GM18505 (cell line): ENCODE results near the gene CATSPER1.

Experiments
- ATAC-seq: cut with Tn5 transposase; IDR thresholded peaks from one replicate; pipeline ENCODE4 v1.9.1; 2021; ENCODE audit not compliant: unreplicated experiment
- POLR2A ChIP-seq: IDR thresholded peaks from 4 replicates; pipeline ENCODE4 v1.6.1; 2011; ENCODE audit warnings: borderline replicate concordance; ENCODE audit not compliant: insufficient read depth, insufficient read length; ENCODE audit errors: extremely low read depth

The CATSPER1 gene

DNA sequence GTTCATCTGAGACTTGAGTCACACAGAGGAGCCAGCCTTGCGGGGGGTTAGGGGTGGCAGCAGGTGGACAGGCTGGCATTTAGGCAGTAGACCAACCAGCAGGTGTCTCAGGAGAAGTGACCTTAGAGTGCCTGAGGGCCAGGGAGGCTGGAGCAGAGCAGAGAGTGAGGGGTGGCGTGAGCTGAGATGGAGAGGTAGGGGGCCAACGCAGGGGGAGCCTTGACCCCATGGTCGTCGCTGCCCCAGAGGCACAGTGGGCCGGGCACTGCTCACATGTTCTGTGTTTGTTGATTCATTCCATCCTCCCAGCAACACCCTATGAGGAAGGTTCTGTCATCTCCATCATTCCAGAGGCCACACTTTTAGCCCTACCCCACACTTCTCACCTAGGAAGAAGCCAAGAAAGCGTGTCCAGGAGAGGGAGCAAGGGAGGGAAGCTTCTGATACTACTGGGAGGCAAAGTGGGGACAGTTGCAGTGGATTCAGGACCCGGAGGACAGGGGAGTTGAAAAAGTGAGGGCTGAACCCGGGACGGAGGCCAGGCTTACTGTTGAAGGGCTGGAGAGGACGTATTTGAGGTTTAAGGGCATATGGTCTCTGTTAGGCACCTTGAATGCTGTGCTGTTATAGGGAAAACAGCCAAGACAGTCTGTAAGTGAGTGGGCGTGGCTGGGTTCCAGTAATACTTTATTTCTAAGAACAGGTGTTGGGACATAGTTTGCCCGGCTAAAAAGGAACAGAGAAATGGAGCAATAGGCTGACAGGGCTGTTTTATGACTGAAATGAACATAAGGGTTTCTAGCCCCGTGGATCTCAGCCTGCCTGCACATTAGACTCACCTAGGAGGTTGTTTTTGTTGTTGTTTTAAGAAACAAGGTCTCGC is 57.4 kb downstream of the CATSPER1 start:
- TF ChIP-seq POLR2A, result no peak
- no peak for ATAC-seq

DNA sequence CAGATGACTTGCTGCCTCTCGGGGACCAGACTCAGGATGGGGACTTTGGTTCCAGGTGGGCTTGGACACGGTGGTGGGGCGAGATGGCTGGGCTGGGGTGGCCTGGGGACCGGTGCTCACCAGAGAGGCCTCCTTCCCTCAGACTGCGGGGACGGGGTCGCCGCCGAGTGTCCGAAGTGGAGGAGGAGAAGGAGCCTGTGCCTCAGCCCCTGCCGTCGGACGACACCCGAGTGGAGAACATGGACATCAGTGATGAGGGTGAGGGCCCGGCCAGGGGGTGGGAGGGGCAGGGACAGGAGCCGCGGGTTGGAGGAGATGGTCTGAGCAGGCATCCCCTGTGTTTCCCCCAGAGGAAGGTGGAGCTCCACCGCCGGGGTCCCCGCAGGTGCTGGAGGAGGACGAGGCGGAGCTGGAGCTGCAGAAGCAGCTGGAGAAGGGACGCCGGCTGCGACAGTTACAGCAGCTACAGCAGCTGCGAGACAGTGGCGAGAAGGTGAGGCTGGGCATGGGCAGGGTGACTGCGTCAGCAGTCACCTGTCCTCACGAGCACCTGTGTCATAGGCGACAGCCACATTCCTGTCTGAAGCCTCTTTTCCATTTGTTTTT is 58.8 kb downstream of the CATSPER1 start:
- TF ChIP-seq POLR2A, result no peak
- ATAC-seq, result no peak
